ENCODE results near the gene TGM3.

TGM3 gene

DNA sequence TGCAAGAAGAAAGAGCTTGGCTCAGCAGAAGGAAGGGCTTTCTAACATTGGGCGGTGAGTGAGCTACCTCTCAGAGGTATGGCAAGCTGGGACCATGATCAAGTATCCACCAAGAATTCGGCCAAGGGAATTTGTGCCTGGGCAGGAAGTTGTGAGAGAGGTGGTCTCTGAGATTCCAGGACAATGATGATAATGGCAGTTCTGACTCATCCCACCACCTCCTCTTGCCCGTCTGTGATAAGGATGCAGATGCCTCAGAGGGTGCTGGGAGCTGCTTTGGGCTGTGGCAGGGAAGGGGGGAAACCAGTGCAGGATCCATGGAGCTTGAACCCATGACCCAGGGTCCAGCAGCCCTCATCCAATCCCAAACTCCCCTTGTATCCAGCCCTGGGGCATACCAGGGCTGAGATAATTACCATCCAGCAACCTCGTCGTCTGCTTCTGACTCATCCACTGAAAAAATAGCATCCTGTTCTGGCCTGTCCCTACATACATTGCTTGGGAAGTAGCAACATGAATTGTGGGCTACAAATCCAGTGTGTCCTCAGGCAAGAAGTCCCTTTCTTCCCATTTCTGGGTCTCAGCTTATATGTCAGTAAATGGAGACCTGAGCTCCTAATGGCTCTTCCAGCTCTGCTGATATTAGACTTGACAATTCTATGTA, 90.8 kb downstream of the TGM3 start:
- no peaks in the 10 kb centered on the region for H3K9me3 ChIP-seq (ENCODE audit: control insufficient read depth, insufficient read depth, low read length)
- H3K4me1 ChIP-seq (ENCODE audit: control insufficient read depth, insufficient read depth, low read length) = no peaks in the 10 kb centered on the region
- no peak overlapping the region for H3K9ac ChIP-seq (ENCODE audit: low read depth, low read length)
- no peaks in the 10 kb centered on the region for H3K27me3 ChIP-seq (ENCODE audit: control insufficient read depth, insufficient read depth, low read length)
- H3K36me3 ChIP-seq (ENCODE audit: control insufficient read depth, insufficient read depth, low read length) = no peaks in the 10 kb centered on the region
- H3K4me3 ChIP-seq (ENCODE audit: low read depth, low read length) = no peak overlapping the region

DNA sequence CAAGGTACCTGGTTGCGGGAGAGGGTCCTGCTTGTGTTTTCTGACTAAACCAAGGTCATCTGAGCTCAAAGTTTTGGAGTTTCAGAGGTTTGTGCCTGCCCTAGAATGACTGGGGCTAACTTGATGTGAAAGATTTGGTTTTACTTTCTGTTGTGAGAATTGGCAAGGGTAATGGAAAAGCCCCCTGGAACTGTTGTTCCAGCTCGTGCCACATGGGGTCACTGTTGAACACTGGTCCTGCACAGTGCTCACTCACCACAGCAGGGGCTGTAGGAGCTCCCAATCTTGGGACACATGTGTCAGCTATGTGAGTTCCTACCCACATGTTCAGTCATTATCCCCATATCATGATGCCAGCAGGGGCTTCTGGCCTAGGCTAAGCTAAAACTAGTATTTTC, 91.4 kb downstream of the TGM3 start:
- no peaks in the 10 kb centered on the region for H3K4me1 ChIP-seq (ENCODE audit: control insufficient read depth, insufficient read depth, low read length)
- no peaks in the 10 kb centered on the region for H3K27me3 ChIP-seq (ENCODE audit: control insufficient read depth, insufficient read depth, low read length)
- no peak overlapping the region for H3K4me3 ChIP-seq (ENCODE audit: low read depth, low read length)
- H3K9me3 ChIP-seq (ENCODE audit: control insufficient read depth, insufficient read depth, low read length) = no peaks in the 10 kb centered on the region
- no peaks in the 10 kb centered on the region for H3K36me3 ChIP-seq (ENCODE audit: control insufficient read depth, insufficient read depth, low read length)
- H3K9ac ChIP-seq (ENCODE audit: low read depth, low read length) = no peak overlapping the region

DNA sequence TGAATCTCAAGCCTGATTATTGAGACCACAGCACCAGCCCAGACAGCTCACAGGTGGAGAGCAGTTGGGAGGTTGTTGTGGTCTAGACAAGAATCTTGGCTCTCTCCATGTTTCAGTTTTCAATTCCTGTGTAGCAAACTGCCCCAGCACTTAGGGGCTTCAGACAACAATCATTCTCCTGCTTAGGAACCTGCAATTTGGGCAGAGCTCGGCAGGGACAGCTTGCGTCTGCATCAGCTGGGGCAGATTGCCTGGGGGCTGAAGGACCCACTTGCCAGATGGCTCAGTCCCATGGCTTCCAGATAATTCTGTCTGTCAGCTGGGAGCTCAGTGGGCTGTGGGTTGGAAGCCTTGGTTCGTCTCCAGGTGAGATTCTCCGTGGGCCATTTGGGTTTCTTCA, 91.8 kb downstream of the TGM3 start:
- Histone ChIP-seq H3K27me3 (ENCODE audit: control insufficient read depth, insufficient read depth, low read length) (no peaks in the 10 kb centered on the region), H3K36me3 (ENCODE audit: control insufficient read depth, insufficient read depth, low read length) (no peaks in the 10 kb centered on the region), H3K9me3 (ENCODE audit: control insufficient read depth, insufficient read depth, low read length) (no peaks in the 10 kb centered on the region), H3K4me3 (ENCODE audit: low read depth, low read length) (no peak overlapping the region), H3K9ac (ENCODE audit: low read depth, low read length) (no peak overlapping the region), H3K4me1 (ENCODE audit: control insufficient read depth, insufficient read depth, low read length) (no peaks in the 10 kb centered on the region)
